ENCODE measurements around the gene SUN1. TPM values are rescaled to one million over a fixed set of nuclear protein-coding genes. Genes with fewer than 3 reads are reported as not detected.

Gene SUN1
- total and polyA plus RNA-seq, 2 donors (not counting 3 experiments of a cell fraction or from before 2014, with no cell fraction given): 158 to 410 TPM

- Histone ChIP-seq H4K20me1 (replicated peaks; ENCODE audit: control insufficient read depth, extremely low read depth, insufficient read depth, low read length) (no peaks in the 10 kb centered on the region), H3K4me1 (ENCODE audit: control insufficient read depth, extremely low read depth, insufficient read depth, low read length) (peaks cover 4% of the 10 kb centered on the region), H3K27me3 (ENCODE audit: control insufficient read depth in 2 of 2, insufficient read depth in 2 of 2, low read length in 2 of 2) (no peaks in the 10 kb centered on the region), H3K79me2 (ENCODE audit: control insufficient read depth, insufficient read depth, low read length) (no peaks in the 10 kb centered on the region), H3K9me3 (replicated peaks; ENCODE audit: control insufficient read depth, insufficient read depth, low read length) (no peaks in the 10 kb centered on the region), H3K36me3 (ENCODE audit: control insufficient read depth in 2 of 2, extremely low read depth in 1 of 2, insufficient read depth in 2 of 2, low read length in 2 of 2) (peaks cover 9 to 47% of the 10 kb centered on the region in 2 experiments), H2AFZ (ENCODE audit: low read depth, low read length) (no peak overlapping the region), H3K9me1 (replicated peaks; ENCODE audit: control insufficient read depth, extremely low read depth, insufficient read depth, low read length) (no peaks in the 10 kb centered on the region), H3K4me2 (ENCODE audit: insufficient read depth, low read length) (no peak overlapping the region), H3K4me3 (replicated peaks in 1 of 3; ENCODE audit: insufficient read depth in 1 of 3, low read depth in 1 of 3, low read length in 3 of 3) (no peak overlapping the region), H3K27ac (ENCODE audit: insufficient read depth, low read depth, low read length) (no peak overlapping the region), H3K9ac (replicated peaks; ENCODE audit: extremely low read depth, insufficient read depth, low read length) (no peak overlapping the region)
- POLR2A ChIA-PET: no interaction called here
- intact Hi-C loops (cut with micrococcal nuclease): no loop called here
- CTCF ChIA-PET: no interaction called here
- FAIRE-seq (no peak), DNase-seq (ENCODE audit: low read depth, low spot score) (no peak)
- no TSS peak for BruUV-seq (replicated peaks)
- dilution Hi-C loops (cut with MboI; ENCODE audit: extremely low pct_ligation_motif_present, low sequenced_read_pairs): no loop called here
- TF ChIP-seq CTCF (IDR thresholded peaks at IDR 0.05; ENCODE audit: extremely low read depth in 1 of 2, insufficient read depth in 1 of 2, low read depth in 1 of 2, low read length in 2 of 2) (no peak), POLR2AphosphoS5 (IDR thresholded peaks at IDR 0.05; ENCODE audit: insufficient read depth, low read depth, low read length) (no peak), MAX (IDR thresholded peaks at IDR 0.05; ENCODE audit: insufficient read depth, insufficient read length) (no peak), EZH2 (IDR thresholded peaks at IDR 0.05; ENCODE audit: borderline replicate concordance, low read depth, low read length, severe bottlenecking) (no peak), MYC (IDR thresholded peaks at IDR 0.05; ENCODE audit: low read depth, low read length) (no peak), FOS (IDR thresholded peaks at IDR 0.05; ENCODE audit: borderline replicate concordance, insufficient read depth, low read length) (no peak), GATA2 (IDR thresholded peaks at IDR 0.05; ENCODE audit: insufficient read depth, insufficient read length, low read depth, low read length) (no peak), JUN (IDR thresholded peaks at IDR 0.05; ENCODE audit: borderline replicate concordance, insufficient read depth, insufficient read length, low read depth) (no peak), POLR2A (IDR thresholded peaks at IDR 0.05; ENCODE audit: low read depth, low read length) (no peak)
These were observed 62.7 kb downstream of the SUN1 start for GRCh38 chr7:894927-895450.

All from endothelial cell of umbilical vein (primary cell).